ENCODE data around the gene HOGA1. TPM values are rescaled to one million over a fixed set of nuclear protein-coding genes. Genes with fewer than 3 reads are reported as not detected.

Gene HOGA1
- total and polyA plus RNA-seq, 2 of the 13 experiments (the other 11 are each of a cell fraction or from before 2014, with no cell fraction given) = 7.6 to 19.5 TPM

GRCh38 chr10:97632949-97633884 is 49.0 kb downstream of the HOGA1 start, which contains the start of gene MORN4 (continued):
- TF ChIP-seq, protein P1, sequence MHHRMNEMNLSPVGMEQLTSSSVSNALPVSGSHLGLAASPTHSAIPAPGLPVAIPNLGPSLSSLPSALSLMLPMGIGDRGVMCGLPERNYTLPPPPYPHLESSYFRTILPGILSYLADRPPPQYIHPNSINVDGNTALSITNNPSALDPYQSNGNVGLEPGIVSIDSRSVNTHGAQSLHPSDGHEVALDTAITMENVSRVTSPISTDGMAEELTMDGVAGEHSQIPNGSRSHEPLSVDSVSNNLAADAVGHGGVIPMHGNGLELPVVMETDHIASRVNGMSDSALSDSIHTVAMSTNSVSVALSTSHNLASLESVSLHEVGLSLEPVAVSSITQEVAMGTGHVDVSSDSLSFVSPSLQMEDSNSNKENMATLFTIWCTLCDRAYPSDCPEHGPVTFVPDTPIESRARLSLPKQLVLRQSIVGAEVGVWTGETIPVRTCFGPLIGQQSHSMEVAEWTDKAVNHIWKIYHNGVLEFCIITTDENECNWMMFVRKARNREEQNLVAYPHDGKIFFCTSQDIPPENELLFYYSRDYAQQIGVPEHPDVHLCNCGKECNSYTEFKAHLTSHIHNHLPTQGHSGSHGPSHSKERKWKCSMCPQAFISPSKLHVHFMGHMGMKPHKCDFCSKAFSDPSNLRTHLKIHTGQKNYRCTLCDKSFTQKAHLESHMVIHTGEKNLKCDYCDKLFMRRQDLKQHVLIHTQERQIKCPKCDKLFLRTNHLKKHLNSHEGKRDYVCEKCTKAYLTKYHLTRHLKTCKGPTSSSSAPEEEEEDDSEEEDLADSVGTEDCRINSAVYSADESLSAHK (CRISPR knock-in tag; IDR thresholded peaks at IDR 0.05; ENCODE audit: borderline replicate concordance) = no peak
- no peak for TF ChIP-seq ZNF138 (CRISPR knock-in tag; IDR thresholded peaks at IDR 0.05; ENCODE audit: low read depth)
- peak; percentile 24; the same call in 1 of the 2 replicates for TF ChIP-seq NFKB2 (CRISPR knock-in tag; IDR thresholded peaks at IDR 0.05; ENCODE audit: borderline replicate concordance)
- TF ChIP-seq KMT2B (CRISPR knock-in tag; IDR thresholded peaks at IDR 0.05) = peak; percentile 71; the same call in 1 of the 2 replicates
- peak; percentile 39; the same call in 1 of the 2 replicates for TF ChIP-seq HOXA5 (CRISPR knock-in tag; IDR thresholded peaks at IDR 0.05)
- TF ChIP-seq ZNF616 (CRISPR knock-in tag; IDR thresholded peaks at IDR 0.05; ENCODE audit: low read depth) = no peak; the same call in 1 of the 2 replicates
- no peak for TF ChIP-seq SUZ12 (IDR thresholded peaks at IDR 0.05; ENCODE audit: low read depth, low read length)
- no peak for TF ChIP-seq AHR (CRISPR knock-in tag; IDR thresholded peaks at IDR 0.05)
- peak; percentile 41; the same call in 1 of the 2 replicates for TF ChIP-seq TFE3 (CRISPR knock-in tag; IDR thresholded peaks at IDR 0.05)
- no peak for TF ChIP-seq SP140L (CRISPR knock-in tag; IDR thresholded peaks at IDR 0.05; ENCODE audit: borderline replicate concordance)
- TF ChIP-seq, protein P2, sequence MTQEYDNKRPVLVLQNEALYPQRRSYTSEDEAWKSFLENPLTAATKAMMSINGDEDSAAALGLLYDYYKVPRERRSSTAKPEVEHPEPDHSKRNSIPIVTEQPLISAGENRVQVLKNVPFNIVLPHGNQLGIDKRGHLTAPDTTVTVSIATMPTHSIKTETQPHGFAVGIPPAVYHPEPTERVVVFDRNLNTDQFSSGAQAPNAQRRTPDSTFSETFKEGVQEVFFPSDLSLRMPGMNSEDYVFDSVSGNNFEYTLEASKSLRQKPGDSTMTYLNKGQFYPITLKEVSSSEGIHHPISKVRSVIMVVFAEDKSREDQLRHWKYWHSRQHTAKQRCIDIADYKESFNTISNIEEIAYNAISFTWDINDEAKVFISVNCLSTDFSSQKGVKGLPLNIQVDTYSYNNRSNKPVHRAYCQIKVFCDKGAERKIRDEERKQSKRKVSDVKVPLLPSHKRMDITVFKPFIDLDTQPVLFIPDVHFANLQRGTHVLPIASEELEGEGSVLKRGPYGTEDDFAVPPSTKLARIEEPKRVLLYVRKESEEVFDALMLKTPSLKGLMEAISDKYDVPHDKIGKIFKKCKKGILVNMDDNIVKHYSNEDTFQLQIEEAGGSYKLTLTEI (CRISPR knock-in tag; conservative IDR thresholded peaks at IDR 0.05) = no peak
- TF ChIP-seq, protein P3, sequence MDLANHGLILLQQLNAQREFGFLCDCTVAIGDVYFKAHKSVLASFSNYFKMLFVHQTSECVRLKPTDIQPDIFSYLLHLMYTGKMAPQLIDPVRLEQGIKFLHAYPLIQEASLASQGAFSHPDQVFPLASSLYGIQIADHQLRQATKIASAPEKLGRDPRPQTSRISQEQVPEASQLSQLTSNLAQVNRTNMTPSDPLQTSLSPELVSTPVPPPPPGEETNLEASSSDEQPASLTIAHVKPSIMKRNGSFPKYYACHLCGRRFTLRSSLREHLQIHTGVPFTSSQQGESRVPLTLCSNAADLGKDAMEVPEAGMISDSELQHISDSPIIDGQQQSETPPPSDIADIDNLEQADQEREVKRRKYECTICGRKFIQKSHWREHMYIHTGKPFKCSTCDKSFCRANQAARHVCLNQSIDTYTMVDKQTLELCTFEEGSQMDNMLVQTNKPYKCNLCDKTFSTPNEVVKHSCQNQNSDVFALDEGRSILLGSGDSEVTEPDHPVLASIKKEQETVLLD (CRISPR knock-in tag; IDR thresholded peaks at IDR 0.05; ENCODE audit: low read depth) = no peak
- TF ChIP-seq BHLHE40 (IDR thresholded peaks at IDR 0.05; ENCODE audit: low read length) = no peak
- TF ChIP-seq ZNF816 (CRISPR knock-in tag; IDR thresholded peaks at IDR 0.05; ENCODE audit: borderline replicate concordance) = no peak
- TF ChIP-seq NCOR1 (IDR thresholded peaks at IDR 0.05; ENCODE audit: borderline replicate concordance, low read length) = no peak
- 0 out of 2 replicates have a peak, but pooled peaks have one; percentile 53 for TF ChIP-seq SMAD1 (CRISPR knock-in tag; IDR thresholded peaks at IDR 0.05; ENCODE audit: borderline replicate concordance, low read depth)
- TF ChIP-seq DR1 (CRISPR knock-in tag; IDR thresholded peaks at IDR 0.05) = no peak; the same call in 1 of the 2 replicates
- TF ChIP-seq ZKSCAN1 (IDR thresholded peaks at IDR 0.05; ENCODE audit: low read length) = peak; percentile 88
- TF ChIP-seq ZNF274 (CRISPR knock-in tag; IDR thresholded peaks at IDR 0.05) = 0 out of 2 replicates have a peak, but pooled peaks have one; percentile 18
- no peak for TF ChIP-seq ZNF263 (CRISPR knock-in tag; IDR thresholded peaks at IDR 0.05)
- TF ChIP-seq NR2F1 (CRISPR knock-in tag; IDR thresholded peaks at IDR 0.05) = no peak
- no peak for TF ChIP-seq ZIK1 (CRISPR knock-in tag; IDR thresholded peaks at IDR 0.05; ENCODE audit: borderline replicate concordance, low read depth)

Data from HepG2 (cell line).